Parathyroid adenoma (tissue), 2 donors: ENCODE measurements around the gene ARHGAP10.

Source experiments
- H2AFZ ChIP-seq: fragments of 300-600 bp; sonication (generic); one replicate; pipeline ENCODE4 v1.7.0; 2017; ENCODE audit warnings: antibody characterized with exemption, mild to moderate bottlenecking
- H3K27ac ChIP-seq: fragments of 300-600 bp; sonication (generic); one replicate; pipeline ENCODE4 v1.7.0; 2017
- H3K27me3 ChIP-seq: fragments of 300-600 bp; sonication (generic); one replicate; pipeline ENCODE4 v1.7.0; 2017; ENCODE audit warnings: low read length; ENCODE audit not compliant: control insufficient read depth, insufficient read depth
- H3K36me3 ChIP-seq: fragments of 300-600 bp; sonication (generic); one replicate; pipeline ENCODE4 v1.7.0; 2017; ENCODE audit warnings: low read length; ENCODE audit not compliant: control insufficient read depth, insufficient read depth
- H3K4me1 ChIP-seq: fragments of 300-600 bp; sonication (generic); one replicate; pipeline ENCODE4 v1.7.0; 2017; ENCODE audit warnings: control low read depth
- H3K4me2 ChIP-seq: fragments of 300-600 bp; sonication (generic); one replicate; pipeline ENCODE4 v1.7.0; 2017; ENCODE audit warnings: low read length
- H3K4me3 ChIP-seq: fragments of 300-600 bp; sonication (generic); one replicate; pipeline ENCODE4 v1.7.0; 2017; ENCODE audit warnings: low read depth, low read length
- H3K79me2 ChIP-seq: fragments of 300-600 bp; sonication (generic); one replicate; pipeline ENCODE4 v1.7.0; 2017; ENCODE audit warnings: control low read depth
- H3K9ac ChIP-seq: fragments of 300-600 bp; sonication (generic); one replicate; pipeline ENCODE4 v1.7.0; 2017; ENCODE audit warnings: mild to moderate bottlenecking
- H3K9me3 ChIP-seq: fragments of 300-600 bp; sonication (generic); one replicate; pipeline ENCODE4 v1.7.0; 2017; ENCODE audit warnings: low read length; ENCODE audit not compliant: control insufficient read depth
- TF ChIP-seq, protein P1 (sequence below): fragments of 300-600 bp; sonication (generic); IDR thresholded peaks from one replicate; pipeline ENCODE4 v1.7.0; 2017; ENCODE audit warnings: antibody characterized with exemption, mild to moderate bottlenecking
- donor health status: primary hyperparathyroidism.

The ARHGAP10 gene

DNA sequence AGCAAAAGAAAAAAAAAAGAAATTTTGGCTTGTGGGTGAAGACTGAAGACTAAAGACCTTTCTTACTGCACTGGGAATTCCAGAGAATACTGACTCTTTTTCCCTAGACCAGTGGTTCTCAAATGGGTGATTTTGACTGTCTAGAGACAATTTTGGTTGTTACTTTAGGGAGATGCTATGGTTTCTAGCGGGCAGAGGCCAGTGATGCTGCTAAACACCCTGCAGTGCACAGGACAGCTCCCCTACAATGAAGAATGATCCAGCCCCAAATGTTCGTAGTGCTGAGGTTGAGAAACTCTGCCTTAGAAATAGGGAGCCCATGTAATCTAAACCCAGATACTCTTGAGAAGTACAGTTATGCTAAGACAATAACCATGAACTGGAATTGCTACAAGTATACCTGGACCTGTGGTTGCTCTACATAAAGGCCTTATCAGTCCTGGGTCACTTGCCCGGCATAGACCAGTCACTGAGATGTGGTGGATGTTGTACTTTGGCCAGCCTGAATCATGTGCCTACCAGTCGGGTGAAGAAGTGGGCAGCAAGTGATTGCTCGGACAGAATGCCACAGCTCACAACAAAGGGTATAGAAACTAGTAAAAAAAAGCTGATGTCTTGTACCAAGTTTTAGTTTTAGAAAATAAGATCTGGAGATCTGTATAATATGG is 16.0 kb downstream of the ARHGAP10 start:
- Histone ChIP-seq H3K4me2 (no peak overlapping the region), H3K9ac (no peak overlapping the region), H3K9me3 (no peaks in the 10 kb centered on the region), H3K27ac (no peak overlapping the region), H3K4me3 (no peak overlapping the region), H2AFZ (no peak overlapping the region), H3K36me3 (no peaks in the 10 kb centered on the region), H3K27me3 (no peaks in the 10 kb centered on the region), H3K4me1 (no peaks in the 10 kb centered on the region), H3K79me2 (peaks cover 7% of the 10 kb centered on the region)
- TF ChIP-seq, protein P1, sequence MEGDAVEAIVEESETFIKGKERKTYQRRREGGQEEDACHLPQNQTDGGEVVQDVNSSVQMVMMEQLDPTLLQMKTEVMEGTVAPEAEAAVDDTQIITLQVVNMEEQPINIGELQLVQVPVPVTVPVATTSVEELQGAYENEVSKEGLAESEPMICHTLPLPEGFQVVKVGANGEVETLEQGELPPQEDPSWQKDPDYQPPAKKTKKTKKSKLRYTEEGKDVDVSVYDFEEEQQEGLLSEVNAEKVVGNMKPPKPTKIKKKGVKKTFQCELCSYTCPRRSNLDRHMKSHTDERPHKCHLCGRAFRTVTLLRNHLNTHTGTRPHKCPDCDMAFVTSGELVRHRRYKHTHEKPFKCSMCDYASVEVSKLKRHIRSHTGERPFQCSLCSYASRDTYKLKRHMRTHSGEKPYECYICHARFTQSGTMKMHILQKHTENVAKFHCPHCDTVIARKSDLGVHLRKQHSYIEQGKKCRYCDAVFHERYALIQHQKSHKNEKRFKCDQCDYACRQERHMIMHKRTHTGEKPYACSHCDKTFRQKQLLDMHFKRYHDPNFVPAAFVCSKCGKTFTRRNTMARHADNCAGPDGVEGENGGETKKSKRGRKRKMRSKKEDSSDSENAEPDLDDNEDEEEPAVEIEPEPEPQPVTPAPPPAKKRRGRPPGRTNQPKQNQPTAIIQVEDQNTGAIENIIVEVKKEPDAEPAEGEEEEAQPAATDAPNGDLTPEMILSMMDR, result no peak

DNA sequence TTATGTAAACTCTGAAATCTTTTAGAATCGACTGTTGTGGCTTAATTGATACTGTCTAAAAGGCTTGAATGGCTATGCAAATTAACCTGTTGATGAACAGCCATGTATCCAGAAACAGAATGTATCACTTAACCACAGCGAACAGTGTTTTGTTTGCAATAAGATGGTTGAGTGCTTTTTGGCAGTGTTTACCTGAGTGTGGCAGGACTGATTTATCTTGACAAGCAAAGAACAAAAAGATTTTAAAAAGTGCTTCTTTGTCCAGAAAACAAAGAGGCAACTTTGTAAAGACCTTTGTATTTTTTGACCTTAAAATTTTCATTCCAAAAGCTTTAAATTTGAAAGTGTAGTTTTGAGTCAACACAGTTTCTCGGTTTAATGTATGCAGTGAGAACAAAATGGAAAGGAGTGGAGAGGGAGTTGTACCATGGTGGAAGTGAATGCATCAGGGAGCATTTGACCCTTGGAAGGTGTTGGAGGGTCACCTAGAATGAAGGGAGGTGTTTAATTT is 18.0 kb downstream of the ARHGAP10 start:
- peaks cover 2% of the 10 kb centered on the region for H3K79me2 ChIP-seq
- no peaks in the 10 kb centered on the region for H3K9me3 ChIP-seq
- no peaks in the 10 kb centered on the region for H3K36me3 ChIP-seq
- H2AFZ ChIP-seq, result no peak overlapping the region
- H3K4me3 ChIP-seq, result no peak overlapping the region
- peak overlapping the region; percentile 7 for H3K4me2 ChIP-seq
- no peaks in the 10 kb centered on the region for H3K4me1 ChIP-seq
- TF ChIP-seq, protein P1, result no peak
- no peak overlapping the region for H3K9ac ChIP-seq
- no peaks in the 10 kb centered on the region for H3K27me3 ChIP-seq
- H3K27ac ChIP-seq, result no peak overlapping the region

DNA sequence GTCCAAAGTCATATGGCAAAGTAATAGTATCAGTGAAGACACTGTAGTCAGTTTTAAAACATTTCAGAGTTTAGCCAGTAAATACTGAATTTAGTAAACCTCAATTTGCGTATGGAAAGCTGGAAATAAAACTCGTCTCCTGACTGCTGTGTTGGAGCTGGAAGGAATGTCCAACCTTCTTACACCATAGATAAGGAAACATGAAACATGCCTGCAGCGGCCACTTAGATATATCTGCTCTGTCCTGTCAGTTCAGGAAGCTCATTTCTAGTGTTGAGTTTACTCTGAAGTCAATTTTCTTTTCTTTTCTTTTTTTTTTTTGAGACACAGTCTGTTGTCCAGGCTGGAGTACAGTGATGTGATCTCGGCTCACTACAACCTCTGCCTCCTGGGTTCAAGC is 21.2 kb downstream of the ARHGAP10 start:
- H3K27ac ChIP-seq, result no peak overlapping the region
- H3K79me2 ChIP-seq, result peaks cover 2% of the 10 kb centered on the region
- H2AFZ ChIP-seq, result no peak overlapping the region
- no peaks in the 10 kb centered on the region for H3K9me3 ChIP-seq
- TF ChIP-seq, protein P1, result no peak
- no peak overlapping the region for H3K4me2 ChIP-seq
- no peaks in the 10 kb centered on the region for H3K36me3 ChIP-seq
- no peaks in the 10 kb centered on the region for H3K4me1 ChIP-seq
- H3K9ac ChIP-seq, result no peak overlapping the region
- no peak overlapping the region for H3K4me3 ChIP-seq
- no peaks in the 10 kb centered on the region for H3K27me3 ChIP-seq

DNA sequence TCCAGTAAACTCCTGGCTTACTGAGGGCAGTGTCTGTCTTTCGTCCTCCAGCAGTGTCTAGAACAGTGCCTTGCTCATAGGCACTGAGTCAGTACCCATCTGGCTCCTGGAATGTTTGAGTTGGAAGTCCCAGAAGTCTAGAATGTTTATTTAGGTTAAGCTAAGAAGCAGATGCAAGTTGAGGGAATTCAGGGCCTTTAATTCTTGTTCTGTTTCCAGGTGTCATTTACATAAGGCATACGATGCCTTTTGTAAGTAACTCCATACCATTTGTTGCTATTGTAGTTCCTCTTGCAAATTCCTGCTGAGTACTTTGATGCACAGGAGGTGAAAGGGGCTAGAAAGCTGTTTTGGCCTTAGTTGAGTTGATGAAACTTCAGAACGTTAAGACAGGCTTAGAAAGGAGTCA is 22.2 kb downstream of the ARHGAP10 start:
- H3K9me3 ChIP-seq, result no peaks in the 10 kb centered on the region
- no peak overlapping the region for H3K4me3 ChIP-seq
- no peak overlapping the region for H3K9ac ChIP-seq
- TF ChIP-seq, protein P1, result no peak
- no peak overlapping the region for H3K4me2 ChIP-seq
- H3K27ac ChIP-seq, result no peak overlapping the region
- H3K79me2 ChIP-seq, result peaks cover 2% of the 10 kb centered on the region
- no peaks in the 10 kb centered on the region for H3K4me1 ChIP-seq
- H2AFZ ChIP-seq, result no peak overlapping the region
- H3K27me3 ChIP-seq, result no peaks in the 10 kb centered on the region
- H3K36me3 ChIP-seq, result no peaks in the 10 kb centered on the region
